Measurements from ENCODE around the gene CLIC5. TPM values are rescaled to one million over a fixed set of nuclear protein-coding genes. Genes with fewer than 3 reads are reported as not detected.
A peak's percentile ranks its signal among the peaks of the same experiment; 100 is the strongest.

The CLIC5 gene
- total RNA-seq, 4 donors from 2014 or later: 2.8 to 6.9 (median 5.0) TPM

DNA sequence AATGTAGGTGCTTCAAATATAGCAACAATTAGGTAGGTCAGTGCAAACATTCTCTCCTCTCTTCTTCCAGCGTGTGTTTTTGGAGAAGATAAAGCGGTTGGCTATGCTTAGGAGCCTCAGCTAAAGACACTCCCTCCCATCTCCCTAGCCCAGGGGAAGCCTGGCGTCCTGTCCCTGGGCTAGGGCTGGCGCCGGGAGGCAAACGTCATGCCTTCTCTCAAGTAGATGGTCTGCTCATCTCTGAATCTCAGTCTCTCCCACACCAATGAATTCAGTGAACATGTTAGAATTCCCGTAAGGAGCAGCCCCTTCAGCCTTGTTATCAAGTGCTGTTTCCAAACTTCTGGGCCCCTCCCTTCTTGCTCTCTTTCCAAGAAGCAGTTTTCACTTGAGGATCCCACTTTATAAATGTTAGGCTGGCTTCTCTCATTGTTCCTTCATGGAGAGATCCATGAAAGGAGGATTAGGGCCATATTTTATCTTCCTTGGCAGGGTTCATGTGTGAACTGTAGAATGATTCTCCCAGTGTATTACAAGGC lies 142.8 kb downstream of the CLIC5 start:
- Histone ChIP-seq H3K9me3 (no peaks in the 10 kb centered on the region), H3K4me3 (no peak overlapping the region), H3K4me1 (no peaks in the 10 kb centered on the region), H3K27me3 (peaks cover 4% of the 10 kb centered on the region), H3K36me3 (no peaks in the 10 kb centered on the region), H3K27ac (no peak overlapping the region)
- peak; percentile 46 for ATAC-seq
- 68 to 71% methylated on average over 6 to 7 of the region's 7 CpGs for WGBS, 2 donors (ENCODE audit: low coverage in 1 of 2)
- TF ChIP-seq POLR2AphosphoS5 (IDR thresholded peaks at IDR 0.05) (no peak), POLR2A (IDR thresholded peaks at IDR 0.05) (no peak), EP300 (IDR thresholded peaks at IDR 0.05) (no peak)
- TF ChIP-seq, protein P1, sequence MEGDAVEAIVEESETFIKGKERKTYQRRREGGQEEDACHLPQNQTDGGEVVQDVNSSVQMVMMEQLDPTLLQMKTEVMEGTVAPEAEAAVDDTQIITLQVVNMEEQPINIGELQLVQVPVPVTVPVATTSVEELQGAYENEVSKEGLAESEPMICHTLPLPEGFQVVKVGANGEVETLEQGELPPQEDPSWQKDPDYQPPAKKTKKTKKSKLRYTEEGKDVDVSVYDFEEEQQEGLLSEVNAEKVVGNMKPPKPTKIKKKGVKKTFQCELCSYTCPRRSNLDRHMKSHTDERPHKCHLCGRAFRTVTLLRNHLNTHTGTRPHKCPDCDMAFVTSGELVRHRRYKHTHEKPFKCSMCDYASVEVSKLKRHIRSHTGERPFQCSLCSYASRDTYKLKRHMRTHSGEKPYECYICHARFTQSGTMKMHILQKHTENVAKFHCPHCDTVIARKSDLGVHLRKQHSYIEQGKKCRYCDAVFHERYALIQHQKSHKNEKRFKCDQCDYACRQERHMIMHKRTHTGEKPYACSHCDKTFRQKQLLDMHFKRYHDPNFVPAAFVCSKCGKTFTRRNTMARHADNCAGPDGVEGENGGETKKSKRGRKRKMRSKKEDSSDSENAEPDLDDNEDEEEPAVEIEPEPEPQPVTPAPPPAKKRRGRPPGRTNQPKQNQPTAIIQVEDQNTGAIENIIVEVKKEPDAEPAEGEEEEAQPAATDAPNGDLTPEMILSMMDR (IDR thresholded peaks at IDR 0.05): no peak

DNA sequence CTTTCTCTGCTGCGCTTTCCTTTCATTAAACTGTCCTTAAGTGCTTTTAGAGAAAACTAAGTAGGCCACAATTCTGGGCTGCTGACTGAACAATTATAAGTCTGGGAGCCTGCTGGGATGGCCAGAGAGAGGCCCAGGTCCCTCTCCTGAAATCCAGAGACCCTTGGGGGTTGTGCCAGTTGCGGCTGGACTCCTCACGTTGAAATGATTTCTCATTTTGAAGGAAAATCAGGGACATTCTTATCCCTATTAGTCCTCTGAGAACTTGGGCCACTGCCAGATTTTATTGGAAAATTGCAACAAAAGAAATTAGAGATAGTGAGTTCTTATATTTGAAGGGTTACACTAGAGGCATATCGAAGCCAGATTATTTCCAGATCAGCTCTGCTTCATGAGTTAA lies 145.1 kb downstream of the CLIC5 start:
- Histone ChIP-seq H3K4me3 (no peak overlapping the region), H3K36me3 (no peaks in the 10 kb centered on the region), H3K27ac (no peak overlapping the region), H3K4me1 (no peaks in the 10 kb centered on the region), H3K27me3 (peaks cover 9% of the 10 kb centered on the region), H3K9me3 (no peaks in the 10 kb centered on the region)
- ATAC-seq: no peak
- WGBS, 2 donors (ENCODE audit: low coverage in 1 of 2): 61 to 67% methylated on average over 1 to 4 of the region's 4 CpGs
- TF ChIP-seq, protein P1 (IDR thresholded peaks at IDR 0.05): no peak
- no peak for TF ChIP-seq POLR2AphosphoS5 (IDR thresholded peaks at IDR 0.05)
- TF ChIP-seq POLR2A (IDR thresholded peaks at IDR 0.05): no peak

DNA sequence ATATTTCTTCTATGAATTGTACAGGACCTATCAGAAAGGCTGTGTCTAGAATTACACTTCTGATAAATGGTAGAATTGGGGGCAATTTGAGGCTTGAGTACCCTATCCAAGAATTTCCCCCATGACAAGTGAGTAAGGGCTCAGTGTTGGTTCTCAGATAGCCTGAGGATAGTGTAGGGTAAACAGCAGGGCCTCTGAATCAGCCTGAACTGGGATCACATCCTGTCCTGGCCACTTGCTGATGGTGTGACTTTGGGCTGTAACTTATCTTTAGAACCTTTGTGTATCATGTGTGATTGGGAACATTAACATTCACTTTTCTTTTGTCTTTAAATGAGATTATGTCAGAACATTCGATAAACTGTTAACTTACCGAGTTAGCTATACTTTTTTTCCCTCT lies 151.0 kb downstream of the CLIC5 start:
- H3K27ac ChIP-seq: no peak overlapping the region
- no peak for ATAC-seq
- H3K4me1 ChIP-seq: no peaks in the 10 kb centered on the region
- peaks cover 9% of the 10 kb centered on the region for H3K27me3 ChIP-seq
- WGBS, 2 donors (ENCODE audit: low coverage in 1 of 2): 86 to 95% methylated on average over 2 of the region's 2 CpGs
- H3K4me3 ChIP-seq: no peak overlapping the region
- TF ChIP-seq, protein P1 (IDR thresholded peaks at IDR 0.05): no peak
- TF ChIP-seq EP300 (IDR thresholded peaks at IDR 0.05) (no peak), POLR2AphosphoS5 (IDR thresholded peaks at IDR 0.05) (no peak), POLR2A (IDR thresholded peaks at IDR 0.05) (no peak)
- H3K9me3 ChIP-seq: no peaks in the 10 kb centered on the region
- no peaks in the 10 kb centered on the region for H3K36me3 ChIP-seq

DNA sequence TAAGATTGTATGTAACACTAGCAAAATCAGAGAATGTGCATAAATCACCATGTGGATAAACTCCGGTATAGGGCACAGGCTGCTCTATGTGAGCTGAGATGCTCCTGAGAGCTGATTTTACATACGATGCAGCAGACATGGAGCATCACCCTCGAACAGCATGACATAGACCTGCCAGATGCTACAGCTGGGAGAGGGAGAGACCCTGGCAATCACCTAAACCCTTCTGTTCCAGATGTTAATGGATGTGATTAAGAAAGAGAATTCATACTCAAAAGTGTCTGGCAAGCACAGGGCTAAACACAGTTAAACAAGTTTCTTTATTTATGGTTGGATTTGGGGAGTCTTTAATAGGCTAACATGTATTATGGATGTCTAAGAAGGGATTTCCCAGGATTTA lies 157.0 kb downstream of the CLIC5 start:
- 77% methylated on average over 3 of the region's 3 CpGs; no CpG with 5 or more reads in 1 of the 2 donors for WGBS, 2 donors (ENCODE audit: low coverage in 1 of 2)
- H3K9me3 ChIP-seq: no peaks in the 10 kb centered on the region
- no peak overlapping the region for H3K27ac ChIP-seq
- no peak overlapping the region for H3K4me3 ChIP-seq
- no peaks in the 10 kb centered on the region for H3K36me3 ChIP-seq
- ATAC-seq: no peak
- H3K27me3 ChIP-seq: peaks cover 4% of the 10 kb centered on the region
- H3K4me1 ChIP-seq: no peaks in the 10 kb centered on the region
- TF ChIP-seq EP300 (IDR thresholded peaks at IDR 0.05) (no peak), POLR2A (IDR thresholded peaks at IDR 0.05) (no peak), POLR2AphosphoS5 (IDR thresholded peaks at IDR 0.05) (no peak)
- TF ChIP-seq, protein P1 (IDR thresholded peaks at IDR 0.05): no peak

DNA sequence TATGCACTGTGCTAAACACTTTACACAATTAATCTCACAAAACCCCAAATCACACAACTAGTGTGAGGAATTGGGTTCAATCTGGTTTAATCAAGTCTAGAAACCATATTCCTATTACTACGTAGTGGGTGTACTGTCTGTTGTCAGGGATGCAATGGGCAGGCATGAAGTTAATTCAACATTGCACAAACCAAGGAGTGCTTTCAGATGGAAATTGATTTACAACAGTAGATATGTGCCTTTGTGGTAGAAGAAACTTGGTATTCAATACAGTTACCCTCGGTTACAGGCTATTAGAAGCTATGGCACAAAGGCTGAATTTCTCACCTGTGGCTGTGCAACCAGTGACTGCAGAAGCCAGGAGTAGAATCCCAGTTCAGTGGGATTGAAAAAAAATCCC lies 157.8 kb downstream of the CLIC5 start:
- TF ChIP-seq POLR2A (IDR thresholded peaks at IDR 0.05) (no peak), EP300 (IDR thresholded peaks at IDR 0.05) (no peak), POLR2AphosphoS5 (IDR thresholded peaks at IDR 0.05) (no peak)
- TF ChIP-seq, protein P1 (IDR thresholded peaks at IDR 0.05): no peak
- no peak for ATAC-seq
- peaks cover 7% of the 10 kb centered on the region for H3K27me3 ChIP-seq
- H3K27ac ChIP-seq: no peak overlapping the region
- WGBS, 2 donors (ENCODE audit: low coverage in 1 of 2): 55 to 92% methylated on average over 2 of the region's 2 CpGs
- H3K4me1 ChIP-seq: no peaks in the 10 kb centered on the region
- no peaks in the 10 kb centered on the region for H3K36me3 ChIP-seq
- H3K9me3 ChIP-seq: no peaks in the 10 kb centered on the region
- H3K4me3 ChIP-seq: no peak overlapping the region

All from gastroesophageal sphincter (tissue), 4 donors.